Erythroblast (primary cell): Measurements from ENCODE around the gene TM7SF3.

ENCODE experiments used
- GATA1 ChIP-seq: IDR thresholded peaks from 2 replicates; pipeline ENCODE4 v1.6.1; 2011; ENCODE audit warnings: low read depth, mild to moderate bottlenecking, control low read depth, low read length, moderate library complexity
- POLR2A ChIP-seq: IDR thresholded peaks from 2 replicates; pipeline ENCODE4 v1.6.1; 2011; ENCODE audit warnings: mild to moderate bottlenecking, low read length

DNA sequence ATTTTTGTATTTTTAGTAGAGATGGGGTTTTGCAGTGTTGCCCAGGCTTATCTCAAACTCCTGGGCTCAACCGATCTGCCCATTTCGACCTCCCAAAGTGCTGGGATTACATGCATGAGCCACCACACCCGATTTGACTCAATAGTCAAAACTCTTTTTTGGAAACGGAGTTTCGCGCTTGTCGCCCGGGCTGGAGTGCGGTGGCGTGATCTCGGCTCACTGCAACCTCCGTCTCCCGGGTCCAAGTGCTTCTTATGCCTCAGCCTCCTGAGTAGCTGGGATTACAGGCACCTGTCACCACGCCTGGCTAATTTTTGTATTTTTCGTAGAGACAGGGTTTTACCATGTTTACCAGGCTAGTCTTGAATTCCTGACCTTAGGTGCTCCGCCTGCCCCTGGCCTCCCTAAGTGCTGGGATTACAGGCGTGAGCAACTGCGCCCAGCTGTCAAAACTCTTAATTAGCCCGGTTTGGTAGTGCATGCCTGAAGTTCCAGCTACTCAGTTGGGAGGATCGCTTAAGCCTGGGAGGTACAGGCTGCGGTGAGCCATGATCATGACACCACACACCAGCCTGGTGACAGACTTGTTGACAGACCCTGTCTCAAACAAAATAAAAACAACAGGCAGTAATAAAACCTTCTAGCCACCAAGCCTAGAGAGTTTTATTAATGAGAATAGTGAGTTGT, 20.6 kb upstream of the TM7SF3 start:
- no peak for TF ChIP-seq POLR2A
- TF ChIP-seq GATA1, result no peak
